ENCODE results near the gene RUNX1.

GRCh38 chr21:34743831-34744230 lies 305.3 kb downstream of the RUNX1 start:
- TF ChIP-seq HCFC1 (IDR thresholded peaks at IDR 0.05; ENCODE audit: low read length): no peak
- no peak for TF ChIP-seq YY1 (IDR thresholded peaks at IDR 0.05; ENCODE audit: low read depth, low read length)
- no peak for TF ChIP-seq ESRRA (IDR thresholded peaks at IDR 0.05; ENCODE audit: low read length)
- no peak for TF ChIP-seq EP300 (IDR thresholded peaks at IDR 0.05; ENCODE audit: borderline replicate concordance in 1 of 2, control insufficient read depth in 1 of 2, low read depth in 2 of 2, low read length in 2 of 2)
- no peak for TF ChIP-seq POLR2AphosphoS2 (IDR thresholded peaks at IDR 0.05; ENCODE audit: low read depth, low read length)
- TF ChIP-seq CTCF (IDR thresholded peaks at IDR 0.05 in 2 of 3, conservative IDR thresholded peaks at IDR 0.05 in 1 of 3; ENCODE audit: control insufficient read depth in 2 of 3, extremely low read depth in 1 of 3, insufficient read depth in 1 of 3, low read depth in 3 of 3, low read length in 3 of 3): no peak
- TF ChIP-seq SIX5 (IDR thresholded peaks at IDR 0.05; ENCODE audit: low read depth, low read length, severe bottlenecking): no peak
- no peak for TF ChIP-seq NFXL1 (IDR thresholded peaks at IDR 0.05; ENCODE audit: borderline replicate concordance)
- TF ChIP-seq REST (IDR thresholded peaks at IDR 0.05; ENCODE audit: low read depth, low read length): no peak
- TF ChIP-seq NFYB (IDR thresholded peaks at IDR 0.05; ENCODE audit: insufficient read depth, low read depth, low read length): no peak
- TF ChIP-seq RCOR1 (conservative IDR thresholded peaks at IDR 0.05; ENCODE audit: low read depth, low read length): no peak
- TF ChIP-seq E2F4 (IDR thresholded peaks at IDR 0.05; ENCODE audit: low read depth, low read length): no peak
- TF ChIP-seq ZNF24 (IDR thresholded peaks at IDR 0.05): no peak
- no peak for TF ChIP-seq NFIC (IDR thresholded peaks at IDR 0.05; ENCODE audit: low read depth, low read length)

All from GM12878 (cell line).